Umbilical cord (tissue), 2 donors: ENCODE results near the gene FXYD7. TPM values are rescaled to one million over a fixed set of nuclear protein-coding genes. Genes with fewer than 3 reads are reported as not detected.
A peak's percentile ranks its signal among the peaks of the same experiment; 100 is the strongest.
"Not testable (repeated sequence)": the region's sequence is repeated elsewhere in the genome, so short reads cannot be mapped to it uniquely, and the experiment has no call there.

Source experiments
- DNase-seq: peaks from one replicate; pipeline ENCODE4 v3.0.0-alpha.2; 2015; ENCODE audit warnings: low spot score
- total RNA-seq: library from RNA; depleted of rRNA; stranded (reverse); fragments of >200 nt; gene quantifications from one replicate; pipeline ENCODE4 v1.2.3, GENCODE V29; 2014; ENCODE audit warnings: low replicate concordance; ENCODE audit not compliant: insufficient read depth

The FXYD7 gene, protein sequence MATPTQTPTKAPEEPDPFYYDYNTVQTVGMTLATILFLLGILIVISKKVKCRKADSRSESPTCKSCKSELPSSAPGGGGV
- 1.2 TPM for total RNA-seq

DNA sequence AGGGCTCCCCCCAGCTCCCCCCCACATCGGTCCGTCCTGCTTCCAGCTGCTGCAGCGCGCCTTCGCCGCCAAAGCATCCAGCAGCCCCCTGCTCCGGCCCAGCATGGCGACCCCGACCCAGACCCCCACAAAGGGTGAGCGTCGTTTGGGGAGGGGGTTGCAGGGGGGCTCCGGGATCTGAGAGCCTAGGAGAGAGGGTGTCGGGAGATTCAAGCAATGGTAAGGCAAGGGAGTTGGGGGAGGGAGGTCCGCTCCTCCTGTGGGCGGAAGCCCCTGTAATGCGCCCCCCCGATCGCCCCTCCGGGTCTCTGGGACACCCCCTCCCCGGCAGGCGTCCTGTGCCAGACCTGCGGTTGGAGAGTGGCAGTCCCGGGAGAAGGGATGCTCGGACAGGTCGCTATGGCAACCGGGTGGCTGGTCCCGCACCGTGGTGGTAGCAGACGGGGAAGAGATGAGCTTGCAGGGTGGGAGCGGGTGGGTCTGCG is at the start of gene FXYD7:
Gene FXYD7, plus strand, starts transcription at position 25 of the 485 bp plus-strand sequence. Its CDS starts 79 bp downstream, at position 104.
- no peak for DNase-seq

GRCh38 chr19:35093430-35093829 is 49.6 kb upstream of the FXYD7 start:
- DNase-seq, result no peak

GRCh38 chr19:35093941-35094647 is 49.0 kb upstream of the FXYD7 start:
- DNase-seq, result no peak

GRCh38 chr19:35094656-35095055 is 48.4 kb upstream of the FXYD7 start:
- no peak for DNase-seq

DNA sequence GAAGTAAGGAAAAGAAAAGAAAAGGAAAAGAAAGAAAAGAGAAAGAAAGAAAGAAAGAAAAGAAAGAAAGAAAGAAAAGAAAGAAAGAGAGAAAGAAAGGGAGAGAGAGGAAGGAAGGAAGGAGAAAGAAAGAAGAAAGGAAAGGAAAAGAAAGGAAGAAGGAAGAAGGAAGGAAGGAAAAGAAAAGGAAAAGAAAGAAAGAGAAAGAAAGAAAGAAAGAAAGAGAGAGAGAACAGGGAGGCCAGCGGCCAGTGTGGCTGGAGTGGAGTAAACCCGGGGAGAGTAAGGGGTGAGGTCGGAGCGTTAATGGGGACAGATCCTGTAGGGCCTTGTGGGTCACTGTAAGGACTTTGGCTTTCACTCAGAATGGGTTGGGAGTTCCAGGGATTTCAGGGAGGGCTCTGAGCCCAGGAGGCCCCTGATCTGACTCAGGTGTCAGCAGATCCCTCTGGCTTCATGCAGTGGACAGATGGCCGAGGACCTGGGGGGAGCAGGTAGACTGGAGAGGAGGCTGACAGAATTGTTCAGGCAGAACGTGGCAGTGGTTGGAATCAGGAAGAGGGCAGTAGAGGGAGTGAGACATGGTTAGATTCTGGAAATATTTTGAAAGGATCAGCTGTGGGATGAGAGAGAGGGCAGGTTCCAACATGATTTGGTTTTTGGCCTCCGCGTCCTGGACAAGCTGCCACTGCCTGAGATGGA is 47.2 kb upstream of the FXYD7 start:
- peak; percentile 45 for DNase-seq

- DNase-seq, result no peak
These were observed 44.5 kb upstream of the FXYD7 start for GRCh38 chr19:35098413-35099049.

DNA sequence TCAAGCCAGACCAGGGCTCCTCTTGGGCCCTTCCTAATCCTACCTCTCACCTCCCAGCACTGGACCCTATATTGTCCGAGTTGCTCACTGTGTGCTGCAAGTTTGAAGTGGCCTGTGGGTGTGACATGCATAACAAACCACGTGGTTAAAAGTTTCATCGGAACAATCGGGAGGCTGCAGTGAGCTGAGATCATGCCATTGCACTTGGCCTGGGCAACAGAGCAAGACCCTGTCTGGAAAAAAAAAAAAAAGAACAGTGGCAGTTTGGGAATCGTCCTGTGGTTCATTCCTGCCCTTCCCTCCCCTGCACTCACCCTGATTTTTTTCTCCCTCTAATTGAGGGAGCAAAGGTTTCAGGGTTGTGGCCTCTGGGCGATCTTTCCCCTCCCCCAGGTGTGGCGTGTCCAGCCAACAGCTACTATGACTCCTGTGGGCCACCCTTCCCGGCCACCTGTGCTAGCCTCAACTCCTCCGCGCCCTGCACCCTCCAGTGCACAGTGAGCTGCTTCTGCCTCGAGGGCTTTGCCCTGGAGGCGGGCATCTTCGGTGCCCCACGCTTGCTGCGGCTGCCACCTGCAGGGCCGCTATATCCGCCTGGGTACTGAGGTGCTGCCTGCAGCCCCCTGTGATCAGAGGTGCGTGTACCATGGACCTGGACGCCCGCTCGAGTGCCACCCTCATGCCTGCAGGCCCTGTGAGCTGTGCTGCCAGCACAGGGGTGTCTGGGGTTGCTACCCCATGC is 43.7 kb upstream of the FXYD7 start:
- DNase-seq, result no peak

DNA sequence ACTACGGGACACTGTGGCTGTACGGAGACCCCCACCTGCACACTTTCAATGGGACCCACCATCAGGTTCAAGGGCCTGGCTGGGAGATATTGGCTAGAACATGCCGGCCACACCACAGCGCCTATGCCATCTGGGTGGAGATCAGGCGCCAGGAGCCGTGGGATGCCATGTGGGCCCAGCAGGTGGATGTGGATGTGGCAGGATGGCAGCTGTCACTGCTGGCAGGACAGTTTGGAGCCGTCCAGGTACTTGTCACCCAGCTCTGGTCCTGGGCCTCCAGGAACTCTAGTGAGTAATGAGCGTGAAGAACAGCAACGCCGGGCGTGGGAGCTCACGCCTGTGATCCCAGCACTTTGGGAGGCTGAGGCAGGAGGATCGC is 43.2 kb upstream of the FXYD7 start:
- DNase-seq, result no peak

DNA sequence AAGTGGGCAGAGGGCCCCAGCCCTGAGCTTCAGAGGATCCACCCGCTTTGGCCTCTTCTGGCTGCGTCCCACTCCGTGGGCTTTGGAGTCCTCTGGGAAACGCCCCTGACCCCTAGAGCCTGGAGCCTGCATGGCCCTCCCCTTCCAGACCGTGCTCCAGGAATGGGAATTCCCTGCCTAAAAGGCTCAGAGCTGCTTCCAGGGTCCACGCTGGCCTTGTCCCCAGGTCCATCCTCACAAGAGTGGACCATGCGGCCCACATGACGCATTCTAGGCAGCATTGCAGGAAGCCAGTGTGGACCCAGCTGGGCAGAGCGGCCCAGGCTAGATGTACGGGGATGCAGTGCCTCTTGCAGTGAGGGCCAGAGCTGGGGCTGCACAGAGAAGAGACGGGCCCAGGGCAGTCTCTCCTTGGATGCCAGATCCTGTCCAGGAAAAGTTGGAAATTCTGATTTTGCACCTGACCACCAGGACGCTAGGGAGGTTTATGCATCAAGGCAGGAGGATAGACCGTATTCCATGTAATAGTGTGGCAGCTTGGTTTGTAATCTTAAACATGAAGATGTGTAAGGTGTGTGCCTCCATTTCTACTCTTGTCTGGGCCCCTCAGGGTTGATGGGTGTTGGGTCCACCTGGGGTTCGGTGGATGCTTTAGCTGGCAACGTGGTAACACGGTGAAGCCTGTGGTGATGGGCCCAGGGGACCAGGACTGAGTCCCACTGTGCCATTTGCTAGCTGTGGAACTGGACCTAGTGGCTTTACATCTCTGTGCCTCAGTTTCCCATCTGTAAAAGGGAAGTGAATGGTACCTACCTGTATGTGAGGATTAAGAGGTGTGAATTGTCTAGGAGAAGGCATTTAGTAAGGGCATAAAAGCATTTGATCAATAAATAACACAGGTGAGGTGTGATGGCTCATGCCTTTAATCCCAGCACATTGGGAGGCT is 42.2 kb upstream of the FXYD7 start:
- DNase-seq, result no peak

- not testable (repeated sequence) for DNase-seq
These were observed 41.1 kb upstream of the FXYD7 start for GRCh38 chr19:35101949-35102348.

DNA sequence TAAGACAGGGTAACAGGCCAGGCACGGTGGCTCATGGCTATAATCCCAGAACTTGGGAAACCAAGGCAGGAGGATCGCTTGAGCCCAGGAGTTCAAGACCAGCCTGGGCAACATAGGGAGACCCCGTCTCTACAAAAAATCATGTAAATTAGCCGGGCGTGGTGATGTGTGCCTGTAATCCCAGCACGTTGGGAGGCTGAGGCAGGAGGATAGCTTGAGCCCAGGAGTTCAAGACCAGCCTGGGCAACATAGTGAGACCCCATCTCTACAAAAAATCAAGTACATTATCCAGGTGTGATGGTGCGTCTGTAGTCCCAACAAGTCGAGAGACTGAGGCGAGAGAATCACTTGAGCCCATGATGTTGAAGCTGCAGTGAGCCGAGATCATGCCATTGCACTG is 39.4 kb upstream of the FXYD7 start:
- not testable (repeated sequence) for DNase-seq

DNA sequence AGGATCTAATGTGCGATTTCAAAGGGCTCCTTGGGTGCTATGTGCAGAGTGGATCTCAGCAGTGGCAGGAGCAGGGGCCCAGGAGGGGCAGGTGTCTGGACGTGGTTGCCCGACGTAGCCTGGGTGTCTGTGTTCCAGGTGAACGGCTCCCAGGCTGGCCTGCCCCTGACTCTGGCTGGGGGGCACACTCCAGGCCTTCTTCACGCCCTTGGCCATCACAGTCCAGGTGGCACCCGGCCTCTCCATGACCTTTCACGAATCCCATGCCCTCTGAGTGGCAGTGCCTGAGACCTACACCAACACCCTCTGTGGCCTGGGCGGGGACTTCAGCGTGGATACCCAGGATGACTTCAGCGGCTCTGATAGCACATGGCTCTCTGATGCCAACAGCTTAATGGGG is 38.7 kb upstream of the FXYD7 start:
- DNase-seq, result no peak

GRCh38 chr19:35105047-35105410 is 38.0 kb upstream of the FXYD7 start:
- no peak for DNase-seq

- DNase-seq, result no peak
These were observed 37.4 kb upstream of the FXYD7 start for GRCh38 chr19:35105411-35106290.

DNA sequence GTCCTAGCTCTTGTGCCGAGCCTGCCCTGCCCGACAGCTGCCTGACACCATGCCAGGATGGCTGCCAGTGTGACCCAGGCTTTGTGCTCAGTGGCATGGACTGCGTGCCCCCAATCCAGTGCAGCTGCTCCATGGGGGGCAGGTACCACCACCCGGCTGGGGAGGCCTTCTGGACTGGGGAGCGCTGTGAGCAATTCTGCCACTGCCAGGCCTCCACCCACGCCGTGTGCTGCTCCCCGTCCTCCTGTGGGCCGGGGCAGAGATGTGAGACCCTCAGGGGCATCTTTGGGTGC is 36.8 kb upstream of the FXYD7 start:
- no peak for DNase-seq

- DNase-seq, result no peak
These were observed 36.0 kb upstream of the FXYD7 start for GRCh38 chr19:35106898-35107541.

GRCh38 chr19:35107545-35107944 is 35.5 kb upstream of the FXYD7 start:
- no peak for DNase-seq

DNA sequence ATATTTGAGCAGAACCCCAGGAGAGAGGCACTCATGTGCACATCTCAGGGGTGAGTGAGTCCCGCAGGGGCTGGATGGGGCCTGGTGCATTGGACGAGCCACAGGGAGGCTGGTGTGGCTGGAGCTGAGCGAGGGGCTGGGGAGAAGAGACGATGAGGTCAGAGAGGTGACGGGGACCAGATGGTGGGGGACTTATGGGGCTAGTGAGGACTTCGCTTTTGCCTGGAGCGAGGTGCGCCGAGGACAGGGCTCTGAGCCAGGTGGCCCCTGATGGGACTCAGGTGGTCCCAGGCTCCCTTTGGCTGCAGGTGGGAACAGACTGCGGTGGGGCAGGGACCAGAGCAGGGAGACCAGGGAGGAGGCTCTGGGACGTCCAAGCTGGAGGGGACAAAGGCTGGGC is 34.3 kb upstream of the FXYD7 start:
- DNase-seq, result no peak

- DNase-seq, result no peak
These were observed 33.5 kb upstream of the FXYD7 start for GRCh38 chr19:35109395-35110112.
